Astrocyte (in vitro differentiated cells and primary cell): ENCODE results near the gene GBA2.

Experiments used
- CTCF ChIP-seq: IDR thresholded peaks from 2 replicates; pipeline ENCODE4 v1.5.1; 2011; ENCODE audit warnings: low read depth, mild to moderate bottlenecking, inconsistent platforms, low read length, moderate library complexity; ENCODE audit not compliant: insufficient read depth
- EZH2 ChIP-seq: IDR thresholded peaks from 2 replicates; pipeline ENCODE4 v1.6.1; 2012; ENCODE audit warnings: mild to moderate bottlenecking, low read length, inconsistent platforms; ENCODE audit not compliant: insufficient read depth

- TF ChIP-seq EZH2, result no peak
- TF ChIP-seq CTCF, result no peak
Measured at GRCh38 chr9:35690614-35691333, 58.3 kb downstream of the GBA2 start.
